Measurements from ENCODE around the gene TINAG.

TINAG gene

DNA sequence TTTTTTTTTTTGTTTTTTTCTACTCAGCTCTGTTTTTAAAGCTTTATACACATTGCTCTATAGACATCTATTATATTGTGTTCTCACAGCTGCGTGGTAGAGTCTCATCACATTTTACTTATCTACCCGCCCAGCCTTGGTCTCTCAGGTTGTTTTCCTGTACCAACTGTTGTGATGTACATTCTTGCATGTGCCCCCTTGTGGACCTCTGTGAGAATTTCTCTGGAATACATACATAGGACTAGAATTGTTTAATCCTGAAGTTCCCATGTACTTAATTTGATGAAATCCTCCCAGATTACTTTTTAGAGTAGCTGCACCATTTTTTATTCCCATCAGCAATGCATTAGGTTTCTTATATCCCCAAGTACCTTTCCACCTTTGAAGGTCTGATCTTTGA, 40.4 kb upstream of the TINAG start:
- peak; percentile 76 for ATAC-seq
- TF ChIP-seq CSDC2 (CRISPR knock-in tag; IDR thresholded peaks at IDR 0.05) (no peak), TSHZ2 (CRISPR knock-in tag; IDR thresholded peaks at IDR 0.05) (no peak), ZFP30 (CRISPR knock-in tag; IDR thresholded peaks at IDR 0.05) (no peak), OSR1 (CRISPR knock-in tag; IDR thresholded peaks at IDR 0.05) (no peak), PATZ1 (CRISPR knock-in tag; IDR thresholded peaks at IDR 0.05; ENCODE audit: borderline replicate concordance) (no peak), PPARA (CRISPR knock-in tag; IDR thresholded peaks at IDR 0.05; ENCODE audit: borderline replicate concordance) (no peak), SNAI2 (CRISPR knock-in tag; IDR thresholded peaks at IDR 0.05) (no peak)
- TF ChIP-seq, protein P1, sequence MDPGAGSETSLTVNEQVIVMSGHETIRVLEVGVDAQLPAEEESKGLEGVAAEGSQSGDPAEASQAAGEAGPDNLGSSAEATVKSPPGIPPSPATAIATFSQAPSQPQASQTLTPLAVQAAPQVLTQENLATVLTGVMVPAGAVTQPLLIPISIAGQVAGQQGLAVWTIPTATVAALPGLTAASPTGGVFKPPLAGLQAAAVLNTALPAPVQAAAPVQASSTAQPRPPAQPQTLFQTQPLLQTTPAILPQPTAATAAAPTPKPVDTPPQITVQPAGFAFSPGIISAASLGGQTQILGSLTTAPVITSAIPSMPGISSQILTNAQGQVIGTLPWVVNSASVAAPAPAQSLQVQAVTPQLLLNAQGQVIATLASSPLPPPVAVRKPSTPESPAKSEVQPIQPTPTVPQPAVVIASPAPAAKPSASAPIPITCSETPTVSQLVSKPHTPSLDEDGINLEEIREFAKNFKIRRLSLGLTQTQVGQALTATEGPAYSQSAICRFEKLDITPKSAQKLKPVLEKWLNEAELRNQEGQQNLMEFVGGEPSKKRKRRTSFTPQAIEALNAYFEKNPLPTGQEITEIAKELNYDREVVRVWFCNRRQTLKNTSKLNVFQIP (CRISPR knock-in tag; IDR thresholded peaks at IDR 0.05; ENCODE audit: borderline replicate concordance, low read depth): no peak

GRCh38 chr6:54273214-54273820, 34.9 kb upstream of the TINAG start:
- TF ChIP-seq ARNTL (CRISPR knock-in tag; IDR thresholded peaks at IDR 0.05; ENCODE audit: borderline replicate concordance, low read depth): no peak
- no peak for TF ChIP-seq PATZ1 (CRISPR knock-in tag; IDR thresholded peaks at IDR 0.05; ENCODE audit: borderline replicate concordance)
- no peak for TF ChIP-seq TCF4 (CRISPR knock-in tag; IDR thresholded peaks at IDR 0.05; ENCODE audit: borderline replicate concordance)
- TF ChIP-seq ISL1 (CRISPR knock-in tag; IDR thresholded peaks at IDR 0.05): no peak
- TF ChIP-seq SNAI2 (CRISPR knock-in tag; IDR thresholded peaks at IDR 0.05): no peak
- TF ChIP-seq ZFP30 (CRISPR knock-in tag; IDR thresholded peaks at IDR 0.05): no peak
- TF ChIP-seq RARB (CRISPR knock-in tag; IDR thresholded peaks at IDR 0.05): no peak
- TF ChIP-seq BACH2 (CRISPR knock-in tag; IDR thresholded peaks at IDR 0.05; ENCODE audit: borderline replicate concordance): no peak
- TF ChIP-seq ZFP3 (CRISPR knock-in tag; IDR thresholded peaks at IDR 0.05): no peak
- TF ChIP-seq GLIS3 (CRISPR knock-in tag; IDR thresholded peaks at IDR 0.05): no peak
- TF ChIP-seq ZNF565 (CRISPR knock-in tag; conservative IDR thresholded peaks at IDR 0.05; ENCODE audit: low read depth): no peak
- no peak for TF ChIP-seq TOX (CRISPR knock-in tag; IDR thresholded peaks at IDR 0.05; ENCODE audit: borderline replicate concordance)
- TF ChIP-seq, protein P1 (CRISPR knock-in tag; IDR thresholded peaks at IDR 0.05; ENCODE audit: borderline replicate concordance, low read depth): no peak
- no peak for TF ChIP-seq ESRRG (CRISPR knock-in tag; IDR thresholded peaks at IDR 0.05)
- TF ChIP-seq, protein P2, sequence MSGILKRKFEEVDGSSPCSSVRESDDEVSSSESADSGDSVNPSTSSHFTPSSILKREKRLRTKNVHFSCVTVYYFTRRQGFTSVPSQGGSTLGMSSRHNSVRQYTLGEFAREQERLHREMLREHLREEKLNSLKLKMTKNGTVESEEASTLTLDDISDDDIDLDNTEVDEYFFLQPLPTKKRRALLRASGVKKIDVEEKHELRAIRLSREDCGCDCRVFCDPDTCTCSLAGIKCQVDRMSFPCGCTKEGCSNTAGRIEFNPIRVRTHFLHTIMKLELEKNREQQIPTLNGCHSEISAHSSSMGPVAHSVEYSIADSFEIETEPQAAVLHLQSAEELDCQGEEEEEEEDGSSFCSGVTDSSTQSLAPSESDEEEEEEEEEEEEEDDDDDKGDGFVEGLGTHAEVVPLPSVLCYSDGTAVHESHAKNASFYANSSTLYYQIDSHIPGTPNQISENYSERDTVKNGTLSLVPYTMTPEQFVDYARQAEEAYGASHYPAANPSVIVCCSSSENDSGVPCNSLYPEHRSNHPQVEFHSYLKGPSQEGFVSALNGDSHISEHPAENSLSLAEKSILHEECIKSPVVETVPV (CRISPR knock-in tag; IDR thresholded peaks at IDR 0.05): no peak
- no peak for TF ChIP-seq OSR1 (CRISPR knock-in tag; IDR thresholded peaks at IDR 0.05)
- TF ChIP-seq CSDC2 (CRISPR knock-in tag; IDR thresholded peaks at IDR 0.05): no peak
- TF ChIP-seq PPARA (CRISPR knock-in tag; IDR thresholded peaks at IDR 0.05; ENCODE audit: borderline replicate concordance): no peak
- no peak for ATAC-seq

Data from SK-N-SH treated with all-trans-retinoic acid at 6 μM for 48 hours (cell line).